GM18507 (cell line): ENCODE results near the gene GCFC2.
"Not testable (repeated sequence)": the region's sequence is repeated elsewhere in the genome, so short reads cannot be mapped to it uniquely, and the experiment has no call there.

Experiments
- DNase-seq: peaks from one replicate; pipeline ENCODE4 v3.0.0; 2011; ENCODE audit warnings: low read depth; ENCODE audit not compliant: insufficient read length; ENCODE audit errors: extremely low spot score
- FAIRE-seq: peaks from 2 replicates; lab custom pipeline; 2011; peaks lifted over from hg19 to GRCh38; lab: Jason Lieb, UNC

GCFC2 gene

GRCh38 chr2:75710577-75711253 lies at the start of gene GCFC2:
TSS of gene GCFC2 (minus strand) at chr2:75710915. CDS start at chr2:75710855, 60 bp downstream.
- peak; percentile 83 for FAIRE-seq

GRCh38 chr2:75752828-75753227 lies 42.1 kb upstream of the GCFC2 start:
- DNase-seq (no peak), FAIRE-seq (no peak)

More at GRCh38 chr2:75710577-75711253, at the start of gene GCFC2:
- DNase-seq = peak; percentile 81

GRCh38 chr2:75751824-75752468 lies 41.2 kb upstream of the GCFC2 start:
- FAIRE-seq = no peak
- no peak for DNase-seq

- FAIRE-seq (no peak), DNase-seq (no peak)
These were observed 40.6 kb upstream of the GCFC2 start for GRCh38 chr2:75751360-75751759.

GRCh38 chr2:75737961-75738360 lies 27.2 kb upstream of the GCFC2 start:
- FAIRE-seq = no peak
- DNase-seq = no peak

GRCh38 chr2:75736276-75736675 lies 25.6 kb upstream of the GCFC2 start:
- no peak for DNase-seq
- no peak for FAIRE-seq

- FAIRE-seq (no peak), DNase-seq (no peak)
These were observed 19.1 kb upstream of the GCFC2 start for GRCh38 chr2:75729861-75730260.

- no peak for FAIRE-seq
- no peak for DNase-seq
These were observed 18.1 kb upstream of the GCFC2 start for GRCh38 chr2:75728614-75729419.

GRCh38 chr2:75722687-75723086 lies 12.0 kb upstream of the GCFC2 start:
- FAIRE-seq (no peak), DNase-seq (no peak)

GRCh38 chr2:75720525-75720924 lies 9.8 kb upstream of the GCFC2 start:
- FAIRE-seq (no peak), DNase-seq (no peak)

GRCh38 chr2:75719616-75720015 lies 8.9 kb upstream of the GCFC2 start:
- DNase-seq (no peak), FAIRE-seq (no peak)

- FAIRE-seq (no peak), DNase-seq (no peak)
These were observed 5.7 kb upstream of the GCFC2 start for GRCh38 chr2:75716406-75716805.

- not testable (repeated sequence) for FAIRE-seq, DNase-seq
These were observed 875 bp upstream of the GCFC2 start for GRCh38 chr2:75711590-75711989.

- DNase-seq = no peak
- FAIRE-seq = no peak
These were observed 517 bp downstream of the GCFC2 start for GRCh38 chr2:75710220-75710576.

- FAIRE-seq (peak; percentile 35), DNase-seq (no peak)
These were observed 1.4 kb downstream of the GCFC2 start for GRCh38 chr2:75709297-75709696.

- DNase-seq (no peak), FAIRE-seq (no peak)
These were observed 2.8 kb downstream of the GCFC2 start for GRCh38 chr2:75707901-75708300.

GRCh38 chr2:75705921-75706320 lies 4.8 kb downstream of the GCFC2 start:
- FAIRE-seq (peak; percentile 38), DNase-seq (no peak)

GRCh38 chr2:75703589-75704287 lies 7.0 kb downstream of the GCFC2 start:
- DNase-seq = no peak
- FAIRE-seq = no peak

GRCh38 chr2:75702593-75702992 lies 8.1 kb downstream of the GCFC2 start:
- DNase-seq (no peak), FAIRE-seq (no peak)

- no peak for FAIRE-seq
- no peak for DNase-seq
These were observed 11.8 kb downstream of the GCFC2 start for GRCh38 chr2:75698918-75699317.
